Heart left ventricle (tissue), 13 donors: Measurements from ENCODE around the gene ZNF586.
"Not testable (repeated sequence)": the region's sequence is repeated elsewhere in the genome, so short reads cannot be mapped to it uniquely, and the experiment has no call there.

ENCODE experiments used
- POLR2A ChIP-seq, 2 donors: fragments of 450-650 bp; IDR thresholded peaks; one replicate each; pipeline ENCODE4 v1.6.1; 2017; ENCODE audit warnings: antibody characterized with exemption in 2 of 2, mild to moderate bottlenecking in 2 of 2, moderate library complexity in 2 of 2
- TF ChIP-seq, protein P1 (sequence below), 12 donors: fragments of 200-600 bp; sonication (generic) in 4 of 12; IDR thresholded peaks; one replicate each; pipeline versions ENCODE4 v1.5.0 to v1.8.0; 2018 to 2022; ENCODE audit warnings: antibody characterized with exemption in 12 of 12, mild to moderate bottlenecking in 5 of 12
- donor health status: ischemic (EF 13 %, LVEDD 7.1; RV severe dilation, severe dysfunction).
- donor health status: DM: no; HTN: yes; CAD: no.
- donor health status: DM: no; HTN: no; CAD: no.
- donor health status: ischemic (EF 25% LVEDD 6.9; RV normal size, moderate dysfunction).
- donor health status: ischemic (EF 25% LVEDD 5.7; RV mildly dilated, moderate dysfunction).
- donor health status: ischemic (EF 35%, LVEDD 5.7; RV mildly dilated, moderate dysfunction).
- donor health status: nonischemic (EF 11% LVEDD 7.7; RV severe dilation, severe dysfunction).
- donor health status: DM: yes; HTN: yes; CAD: no.
- donor health status: PGD.
- donor health status: ischemic (EF 29% LVEDD 5.4; RV normal size, mild dysfunction).
- donor health status: nonischemic (EF 23%, LVEDD 6.1; RV moderate dilation, normal function).

DNA sequence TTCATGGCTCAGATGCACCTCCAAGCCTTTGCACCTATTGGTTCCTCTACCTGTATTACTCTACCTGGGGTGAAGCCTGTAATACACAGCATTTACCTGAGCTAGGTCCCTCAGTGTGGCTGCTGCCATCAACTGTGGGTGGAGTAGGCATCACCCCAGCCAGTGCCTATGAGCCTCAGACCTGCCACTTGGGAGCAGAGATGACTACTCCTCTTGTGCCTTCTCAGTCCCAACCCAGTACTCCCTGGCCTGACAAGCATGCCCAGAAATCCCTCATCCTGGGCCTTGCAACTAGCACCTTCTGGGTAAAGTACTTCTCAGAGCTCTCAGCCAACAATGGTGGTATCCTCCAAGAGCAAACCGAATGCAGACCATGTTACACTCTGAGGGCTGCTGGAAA lies 27.1 kb downstream of the ZNF586 start:
- TF ChIP-seq, protein P1, sequence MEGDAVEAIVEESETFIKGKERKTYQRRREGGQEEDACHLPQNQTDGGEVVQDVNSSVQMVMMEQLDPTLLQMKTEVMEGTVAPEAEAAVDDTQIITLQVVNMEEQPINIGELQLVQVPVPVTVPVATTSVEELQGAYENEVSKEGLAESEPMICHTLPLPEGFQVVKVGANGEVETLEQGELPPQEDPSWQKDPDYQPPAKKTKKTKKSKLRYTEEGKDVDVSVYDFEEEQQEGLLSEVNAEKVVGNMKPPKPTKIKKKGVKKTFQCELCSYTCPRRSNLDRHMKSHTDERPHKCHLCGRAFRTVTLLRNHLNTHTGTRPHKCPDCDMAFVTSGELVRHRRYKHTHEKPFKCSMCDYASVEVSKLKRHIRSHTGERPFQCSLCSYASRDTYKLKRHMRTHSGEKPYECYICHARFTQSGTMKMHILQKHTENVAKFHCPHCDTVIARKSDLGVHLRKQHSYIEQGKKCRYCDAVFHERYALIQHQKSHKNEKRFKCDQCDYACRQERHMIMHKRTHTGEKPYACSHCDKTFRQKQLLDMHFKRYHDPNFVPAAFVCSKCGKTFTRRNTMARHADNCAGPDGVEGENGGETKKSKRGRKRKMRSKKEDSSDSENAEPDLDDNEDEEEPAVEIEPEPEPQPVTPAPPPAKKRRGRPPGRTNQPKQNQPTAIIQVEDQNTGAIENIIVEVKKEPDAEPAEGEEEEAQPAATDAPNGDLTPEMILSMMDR (IDR thresholded peaks at IDR 0.05), result not testable (repeated sequence)
- not testable (repeated sequence) for TF ChIP-seq POLR2A (IDR thresholded peaks at IDR 0.05)
